Measurements from ENCODE around the gene GSAP. TPM values are rescaled to one million over a fixed set of nuclear protein-coding genes. Genes with fewer than 3 reads are reported as not detected.

Gene GSAP
- total RNA-seq, 3 donors from 2014 or later = 25.8 to 35.7 (median 27.5) TPM

DNA sequence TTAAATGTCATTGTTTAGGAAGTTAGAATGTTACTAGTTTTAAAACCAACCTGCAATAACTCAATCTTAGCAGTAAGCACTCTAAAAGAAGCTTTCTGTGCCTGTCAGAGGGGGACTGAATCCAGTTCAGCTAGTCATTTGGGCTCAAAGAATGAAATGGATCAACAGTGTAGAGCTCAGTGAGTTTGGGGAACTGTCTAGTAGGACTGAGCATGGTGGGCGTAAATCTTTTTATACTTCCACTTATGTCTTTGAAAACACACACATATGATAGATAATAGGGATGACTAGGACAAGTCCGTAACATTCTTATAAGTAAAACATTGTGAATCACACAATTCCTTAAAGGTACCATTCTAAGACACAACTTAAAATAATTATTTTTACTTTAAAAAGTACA, 11.5 kb downstream of the GSAP start:
- Histone ChIP-seq H3K36me3 (no peaks in the 10 kb centered on the region), H3K4me1 (no peaks in the 10 kb centered on the region), H3K9me3 (no peaks in the 10 kb centered on the region), H3K27me3 (no peaks in the 10 kb centered on the region), H3K4me3 (no peak overlapping the region), H3K27ac (no peak overlapping the region)
- intact Hi-C loops (cut with DNase I; ENCODE audit: low total_unique reads) = no loop called here
- TF ChIP-seq POLR2A (IDR thresholded peaks at IDR 0.05) (no peak), POLR2AphosphoS5 (IDR thresholded peaks at IDR 0.05) (no peak)
- TF ChIP-seq, protein P1, sequence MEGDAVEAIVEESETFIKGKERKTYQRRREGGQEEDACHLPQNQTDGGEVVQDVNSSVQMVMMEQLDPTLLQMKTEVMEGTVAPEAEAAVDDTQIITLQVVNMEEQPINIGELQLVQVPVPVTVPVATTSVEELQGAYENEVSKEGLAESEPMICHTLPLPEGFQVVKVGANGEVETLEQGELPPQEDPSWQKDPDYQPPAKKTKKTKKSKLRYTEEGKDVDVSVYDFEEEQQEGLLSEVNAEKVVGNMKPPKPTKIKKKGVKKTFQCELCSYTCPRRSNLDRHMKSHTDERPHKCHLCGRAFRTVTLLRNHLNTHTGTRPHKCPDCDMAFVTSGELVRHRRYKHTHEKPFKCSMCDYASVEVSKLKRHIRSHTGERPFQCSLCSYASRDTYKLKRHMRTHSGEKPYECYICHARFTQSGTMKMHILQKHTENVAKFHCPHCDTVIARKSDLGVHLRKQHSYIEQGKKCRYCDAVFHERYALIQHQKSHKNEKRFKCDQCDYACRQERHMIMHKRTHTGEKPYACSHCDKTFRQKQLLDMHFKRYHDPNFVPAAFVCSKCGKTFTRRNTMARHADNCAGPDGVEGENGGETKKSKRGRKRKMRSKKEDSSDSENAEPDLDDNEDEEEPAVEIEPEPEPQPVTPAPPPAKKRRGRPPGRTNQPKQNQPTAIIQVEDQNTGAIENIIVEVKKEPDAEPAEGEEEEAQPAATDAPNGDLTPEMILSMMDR (IDR thresholded peaks at IDR 0.05) = no peak
- no peak for DNase-seq (ENCODE audit: low spot score in 2 of 2)

DNA sequence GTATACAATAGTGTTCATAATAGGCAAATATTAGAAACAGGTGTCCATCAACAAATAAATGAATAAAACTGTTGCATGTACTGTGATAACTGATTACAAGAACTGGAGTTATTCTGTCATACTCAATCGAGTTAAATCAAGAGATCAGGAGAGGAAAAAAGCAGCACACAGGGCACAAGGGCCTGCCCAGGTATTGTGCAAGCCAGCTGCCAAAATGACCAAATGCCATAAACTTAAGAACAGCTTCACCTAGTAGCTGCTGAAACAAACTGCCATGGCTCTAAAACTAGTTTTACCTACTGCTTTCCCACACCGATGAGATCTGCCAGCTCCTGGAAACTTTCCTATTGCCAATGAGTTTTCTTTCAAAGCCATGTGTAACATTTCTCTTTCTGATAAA, 12.2 kb downstream of the GSAP start:
- Histone ChIP-seq H3K4me3 (no peak overlapping the region), H3K9me3 (no peaks in the 10 kb centered on the region), H3K27ac (no peak overlapping the region), H3K4me1 (no peaks in the 10 kb centered on the region), H3K27me3 (no peaks in the 10 kb centered on the region), H3K36me3 (no peaks in the 10 kb centered on the region)
- intact Hi-C loops (cut with DNase I; ENCODE audit: low total_unique reads) = no loop called here
- TF ChIP-seq POLR2AphosphoS5 (IDR thresholded peaks at IDR 0.05) = no peak
- TF ChIP-seq, protein P1 (IDR thresholded peaks at IDR 0.05) = no peak
- TF ChIP-seq POLR2A (IDR thresholded peaks at IDR 0.05) = no peak
- DNase-seq (ENCODE audit: low spot score in 2 of 2) = no peak

DNA sequence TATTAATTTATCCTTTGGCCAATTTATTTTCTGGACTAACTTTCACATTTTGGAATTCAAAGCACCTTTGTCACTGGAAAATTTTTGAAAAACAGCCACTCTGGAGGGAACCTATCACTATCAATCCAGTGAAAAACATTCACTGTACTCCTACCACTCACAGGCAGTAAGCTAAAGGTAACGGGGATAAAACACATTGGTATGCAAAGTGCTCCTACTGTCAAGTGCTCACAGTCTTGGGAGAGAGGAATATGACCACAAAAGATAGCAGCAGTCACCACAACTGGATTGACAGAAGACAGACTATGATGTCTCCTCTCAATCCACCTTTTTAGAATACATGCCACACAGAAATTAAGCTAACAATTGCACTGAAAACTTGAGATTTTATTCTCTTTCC, 13.3 kb downstream of the GSAP start:
- H3K27ac ChIP-seq = no peak overlapping the region
- H3K36me3 ChIP-seq = no peaks in the 10 kb centered on the region
- DNase-seq (ENCODE audit: low spot score in 2 of 2) = no peak
- no peaks in the 10 kb centered on the region for H3K4me1 ChIP-seq
- no peaks in the 10 kb centered on the region for H3K9me3 ChIP-seq
- H3K27me3 ChIP-seq = no peaks in the 10 kb centered on the region
- TF ChIP-seq POLR2A (IDR thresholded peaks at IDR 0.05) = no peak
- no peak for TF ChIP-seq POLR2AphosphoS5 (IDR thresholded peaks at IDR 0.05)
- TF ChIP-seq, protein P1 (IDR thresholded peaks at IDR 0.05) = no peak
- H3K4me3 ChIP-seq = no peak overlapping the region
- intact Hi-C loops (cut with DNase I; ENCODE audit: low total_unique reads) = no loop called here

DNA sequence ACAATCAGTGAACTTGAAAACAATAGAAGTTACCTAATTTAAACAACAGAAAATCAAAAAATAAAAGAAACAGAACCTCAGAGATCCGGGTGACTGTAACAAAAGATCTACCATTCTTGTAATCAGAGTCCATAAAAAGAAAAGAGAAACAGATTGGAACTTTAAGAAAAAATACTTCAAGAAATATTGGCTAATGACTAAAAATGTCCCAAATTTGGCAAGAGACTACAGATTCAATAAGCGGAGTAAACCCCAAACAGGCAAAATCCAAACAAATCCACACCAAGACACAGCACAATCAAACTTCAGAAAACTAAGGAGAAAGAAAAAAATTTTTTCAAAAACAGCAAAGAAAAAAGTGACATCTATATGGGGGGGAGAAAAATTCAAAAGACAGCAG, 15.1 kb downstream of the GSAP start:
- Histone ChIP-seq H3K4me1 (no peaks in the 10 kb centered on the region), H3K27me3 (no peaks in the 10 kb centered on the region), H3K4me3 (no peak overlapping the region), H3K36me3 (no peaks in the 10 kb centered on the region), H3K9me3 (no peaks in the 10 kb centered on the region), H3K27ac (no peak overlapping the region)
- TF ChIP-seq, protein P1 (IDR thresholded peaks at IDR 0.05) = no peak
- TF ChIP-seq POLR2A (IDR thresholded peaks at IDR 0.05) (no peak), POLR2AphosphoS5 (IDR thresholded peaks at IDR 0.05) (no peak)
- DNase-seq (ENCODE audit: low spot score in 2 of 2) = no peak
- intact Hi-C loops (cut with DNase I; ENCODE audit: low total_unique reads) = no loop called here

DNA sequence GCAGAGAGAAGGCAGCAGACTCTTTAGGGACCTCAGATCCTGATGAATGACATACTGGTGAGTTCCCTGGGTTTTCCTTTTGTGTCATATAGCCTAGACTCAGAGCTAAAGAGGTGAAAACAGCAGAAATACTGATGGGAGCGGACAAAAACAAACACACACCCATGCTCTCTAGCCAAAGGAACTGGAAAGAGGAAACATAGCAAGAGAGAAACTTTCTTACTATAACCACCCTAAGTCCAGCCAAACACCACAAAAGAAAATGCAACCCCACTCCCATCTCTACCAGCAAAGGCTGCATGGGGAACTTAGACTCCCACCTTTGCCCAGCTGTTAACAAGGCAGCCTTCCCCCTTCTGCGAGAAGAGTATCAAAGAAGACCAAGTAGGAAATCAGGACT, 16.3 kb downstream of the GSAP start:
- H3K9me3 ChIP-seq = no peaks in the 10 kb centered on the region
- intact Hi-C loops (cut with DNase I; ENCODE audit: low total_unique reads) = no loop called here
- H3K4me1 ChIP-seq = no peaks in the 10 kb centered on the region
- no peak overlapping the region for H3K4me3 ChIP-seq
- no peak for TF ChIP-seq POLR2A (IDR thresholded peaks at IDR 0.05)
- no peak for TF ChIP-seq POLR2AphosphoS5 (IDR thresholded peaks at IDR 0.05)
- TF ChIP-seq, protein P1 (IDR thresholded peaks at IDR 0.05) = no peak
- no peak for DNase-seq (ENCODE audit: low spot score in 2 of 2)
- H3K27ac ChIP-seq = no peak overlapping the region
- H3K27me3 ChIP-seq = no peaks in the 10 kb centered on the region
- H3K36me3 ChIP-seq = no peaks in the 10 kb centered on the region

Measured in breast epithelium (tissue), 4 donors.